ENCODE results near the gene NUP214.
"Not testable (repeated sequence)": the region's sequence is repeated elsewhere in the genome, so short reads cannot be mapped to it uniquely, and the experiment has no call there.

Gene NUP214

DNA sequence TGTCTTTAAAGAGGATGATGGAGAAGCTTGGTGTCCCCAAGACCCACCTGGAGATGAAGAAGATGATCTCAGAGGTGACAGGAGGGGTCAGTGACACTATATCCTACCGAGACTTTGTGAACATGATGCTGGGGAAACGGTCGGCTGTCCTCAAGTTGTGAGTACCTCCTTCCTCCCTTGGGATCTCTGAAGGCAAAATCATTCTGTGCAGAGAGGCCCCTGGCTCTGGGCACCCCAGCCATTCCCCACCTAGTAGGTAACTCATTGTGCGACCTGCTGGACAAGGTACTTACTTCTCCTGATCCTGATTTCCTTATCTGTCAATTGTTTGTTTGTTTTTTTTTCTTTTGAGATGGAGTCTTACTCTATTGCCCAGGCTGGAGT is 7.6 kb upstream of the NUP214 start:
- no peak for DNase-seq

DNA sequence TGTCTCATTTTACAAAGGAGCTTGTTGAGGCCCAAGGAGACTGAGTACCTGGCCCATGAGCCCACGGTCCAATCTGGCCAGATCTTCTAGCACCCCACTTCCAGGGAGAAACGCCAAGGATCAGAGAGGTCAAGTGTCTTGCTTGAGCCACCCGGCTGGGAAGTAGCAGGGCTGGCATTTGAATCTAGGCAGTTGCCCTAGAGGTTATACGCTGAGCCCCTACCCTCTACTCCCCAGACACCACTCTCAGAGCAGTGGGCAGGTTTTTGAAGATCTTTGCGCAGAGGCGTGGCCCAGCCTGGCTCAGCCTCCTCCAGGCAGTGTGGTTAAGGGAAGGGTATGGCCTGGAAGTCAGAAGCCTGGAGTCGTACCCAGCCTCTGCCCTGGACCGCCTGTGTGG is 5.8 kb upstream of the NUP214 start:
- no peak for DNase-seq

GRCh38 chr9:131120620-131121228 is 4.7 kb upstream of the NUP214 start:
- no peak for DNase-seq

GRCh38 chr9:131121346-131121745 is 4.0 kb upstream of the NUP214 start:
- peak; percentile 11 for DNase-seq

GRCh38 chr9:131122158-131122557 is 3.2 kb upstream of the NUP214 start:
- no peak for DNase-seq

DNA sequence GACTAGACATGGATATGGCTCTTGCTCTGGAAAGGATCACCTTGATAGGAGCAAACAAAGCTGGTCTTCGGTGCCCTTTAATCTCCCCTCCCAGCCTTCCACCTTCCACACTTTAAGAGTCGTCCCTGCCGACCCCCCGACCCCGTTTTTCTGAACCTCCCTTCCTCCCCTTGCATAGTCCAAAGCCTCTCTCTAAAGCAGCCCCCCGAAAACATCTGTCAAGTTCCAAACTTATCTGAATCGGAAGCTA is 423 bp upstream of the NUP214 start:
- DNase-seq = no peak

GRCh38 chr9:131126059-131126426 is 657 bp downstream of the NUP214 start:
- no peak for DNase-seq

DNA sequence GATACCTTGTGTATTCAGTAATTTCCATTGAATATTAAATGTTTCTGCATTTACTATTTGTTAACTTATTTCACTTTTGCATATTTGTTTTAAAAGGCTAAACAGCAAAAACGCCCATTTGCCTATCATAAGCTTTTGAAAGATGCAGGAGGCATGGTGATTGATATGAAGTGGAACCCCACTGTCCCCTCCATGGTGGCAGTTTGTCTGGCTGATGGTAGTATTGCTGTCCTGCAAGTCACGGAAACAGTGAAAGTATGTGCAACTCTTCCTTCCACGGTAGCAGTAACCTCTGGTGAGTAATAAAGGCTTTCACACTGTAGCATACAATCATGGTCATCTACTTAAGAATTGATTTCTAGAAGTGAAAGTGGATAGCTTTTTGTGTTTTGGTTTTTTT is 3.8 kb downstream of the NUP214 start:
- no peak for DNase-seq

DNA sequence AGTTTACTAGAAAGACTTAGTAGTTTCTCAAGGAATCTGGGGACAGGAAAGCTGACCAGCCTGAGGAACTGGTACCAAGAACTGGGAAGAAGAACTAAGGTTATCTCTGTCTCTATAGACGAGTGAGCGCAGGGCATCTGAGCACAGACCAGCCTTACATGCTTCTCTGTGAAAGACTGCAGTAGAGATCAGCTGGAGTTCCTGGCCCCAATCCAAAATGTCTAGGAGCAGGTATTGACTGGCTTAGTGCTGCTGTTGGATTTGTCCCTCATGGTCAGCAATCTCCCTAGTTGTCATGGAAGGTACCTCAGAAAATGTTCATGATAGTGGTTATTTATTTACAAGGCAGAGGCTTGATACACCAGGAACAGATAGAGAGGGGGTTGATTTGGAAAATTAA is 13.3 kb downstream of the NUP214 start:
- no peak for DNase-seq

- no peak for DNase-seq
Observed at GRCh38 chr9:131140112-131140511, 14.7 kb downstream of the NUP214 start.

GRCh38 chr9:131140550-131140949 is 15.2 kb downstream of the NUP214 start:
- peak; percentile 16 for DNase-seq

- DNase-seq = no peak
Observed at GRCh38 chr9:131142160-131142559, 16.8 kb downstream of the NUP214 start.

GRCh38 chr9:131144201-131144600 is 18.8 kb downstream of the NUP214 start:
- no peak for DNase-seq

DNA sequence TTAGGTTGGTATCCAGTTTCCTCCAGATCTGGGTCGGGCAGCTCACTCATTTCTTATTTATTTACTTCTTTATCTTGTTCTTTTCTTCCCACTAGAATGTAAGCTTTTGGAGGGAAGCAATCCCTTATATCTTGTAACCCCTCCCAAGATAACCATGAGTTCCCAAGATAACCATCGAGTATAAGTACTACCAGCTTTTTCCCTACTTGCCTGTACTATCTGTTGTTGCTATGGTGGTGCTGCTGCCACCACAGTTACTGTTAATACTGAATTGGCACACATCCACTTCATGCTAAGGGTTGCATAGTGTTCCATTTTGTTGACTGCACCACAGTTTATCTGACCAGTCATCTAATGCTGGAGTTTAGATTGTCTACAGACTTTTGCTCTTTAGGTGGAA is 19.9 kb downstream of the NUP214 start:
- peak; percentile 19 for DNase-seq

DNA sequence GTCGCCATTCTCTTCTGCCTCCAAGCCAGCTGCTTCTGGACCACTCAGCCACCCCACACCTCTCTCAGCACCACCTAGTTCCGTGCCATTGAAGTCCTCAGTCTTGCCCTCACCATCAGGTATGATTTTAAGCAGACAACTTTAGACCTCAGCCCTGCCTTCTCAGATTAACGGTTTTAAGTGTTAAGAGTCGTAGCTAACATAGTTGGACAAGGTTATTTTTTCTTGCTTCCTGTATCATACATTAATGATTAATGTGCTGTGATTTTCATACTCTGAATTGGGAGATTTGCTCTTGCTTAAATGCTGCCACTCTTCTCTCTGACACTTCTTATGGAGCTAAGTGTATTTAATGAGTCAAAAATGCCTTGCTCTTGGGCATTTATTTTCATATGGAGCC is 20.8 kb downstream of the NUP214 start:
- no peak for DNase-seq

DNA sequence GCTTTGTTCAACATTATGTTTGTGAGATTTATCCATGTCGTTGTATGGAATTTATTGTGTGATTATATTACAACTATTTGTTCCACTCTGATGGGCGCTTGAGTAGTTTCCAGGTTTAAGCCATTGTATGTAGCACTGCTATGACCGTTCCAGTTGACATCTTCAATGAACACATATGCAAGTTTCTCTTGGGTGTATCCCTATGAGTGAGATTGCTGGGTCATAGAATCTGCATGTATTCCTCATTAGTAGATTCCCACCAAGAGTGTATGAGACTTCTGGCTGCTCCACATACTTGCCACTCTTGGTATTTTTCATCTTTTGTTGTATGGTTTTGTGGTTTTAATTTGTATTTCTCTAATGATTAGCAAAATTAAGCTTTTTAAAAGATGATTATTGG is 22.9 kb downstream of the NUP214 start:
- DNase-seq = no peak

DNA sequence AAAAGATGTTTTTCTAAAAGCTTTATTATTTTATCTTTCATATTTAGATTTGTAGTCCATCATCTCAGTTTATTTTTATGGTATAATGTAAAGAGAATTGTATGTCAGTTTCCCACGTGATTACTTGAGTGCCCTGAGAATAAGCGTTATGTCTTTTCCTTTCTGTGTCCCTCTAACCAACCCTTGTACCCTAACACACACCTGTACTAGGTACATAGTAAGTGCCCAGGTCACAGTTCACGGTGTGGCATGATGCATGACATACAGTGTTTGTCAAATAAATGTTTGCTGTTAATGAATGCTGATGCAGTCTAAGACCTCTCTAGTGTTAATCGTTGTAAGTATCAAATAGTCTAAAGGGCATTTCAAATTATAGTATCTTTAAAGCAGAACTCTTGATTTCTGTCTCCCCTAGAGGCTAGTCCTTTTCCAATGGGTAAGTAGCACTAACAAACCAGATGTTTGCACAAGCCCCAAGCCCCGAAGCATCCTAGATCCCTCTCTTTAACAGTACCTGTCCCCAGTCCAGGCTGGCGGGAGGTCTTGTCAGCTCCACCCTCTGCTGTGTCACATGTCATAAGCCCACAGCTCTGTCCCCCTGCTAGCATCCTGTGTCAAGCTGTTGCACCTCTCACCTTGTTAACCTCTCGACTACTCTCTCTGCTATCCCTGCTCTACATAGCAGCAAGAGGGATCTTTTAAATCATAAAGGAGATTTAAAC is 23.7 kb downstream of the NUP214 start:
- no peak for DNase-seq

GRCh38 chr9:131149688-131150053 is 24.3 kb downstream of the NUP214 start:
- DNase-seq = no peak

- DNase-seq = no peak
Observed at GRCh38 chr9:131153595-131153994, 28.2 kb downstream of the NUP214 start.

- not testable (repeated sequence) for DNase-seq
Observed at GRCh38 chr9:131158673-131159072, 33.3 kb downstream of the NUP214 start.

DNA sequence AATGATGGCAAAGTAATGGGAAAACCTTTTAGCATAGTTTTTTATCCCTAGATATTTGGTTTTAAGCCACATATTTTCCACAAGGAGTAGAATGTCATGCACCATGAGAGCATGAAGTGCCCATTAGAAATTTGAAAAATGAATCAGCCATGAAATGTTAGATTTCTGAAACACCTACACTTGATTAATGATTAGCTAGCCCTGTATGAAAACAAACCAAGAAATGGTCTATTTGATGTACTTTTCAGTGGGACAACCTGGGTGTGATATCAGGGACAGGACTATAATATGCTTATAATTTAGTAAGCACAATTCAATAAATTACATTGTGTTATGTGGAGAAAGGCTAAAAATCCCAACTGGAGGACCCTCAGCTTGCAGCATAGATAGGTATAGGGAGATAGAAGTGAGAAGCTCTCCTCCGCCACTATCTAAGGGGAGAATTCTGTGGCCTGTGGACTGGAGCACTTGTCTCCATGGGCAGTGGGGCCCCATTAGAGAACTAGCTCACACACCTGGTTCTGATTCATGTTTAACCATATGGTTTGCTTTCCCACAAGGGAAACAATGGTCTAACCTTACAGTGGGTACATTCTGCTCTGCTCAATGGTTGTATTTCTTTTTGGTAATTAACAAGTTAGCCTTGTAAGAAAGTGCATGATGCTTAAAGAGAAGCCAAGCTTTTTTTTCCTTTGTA is 35.2 kb downstream of the NUP214 start:
- no peak for DNase-seq

- no peak for DNase-seq
Observed at GRCh38 chr9:131161585-131161984, 36.2 kb downstream of the NUP214 start.

- DNase-seq = no peak
Observed at GRCh38 chr9:131162886-131163285, 37.5 kb downstream of the NUP214 start.

DNA sequence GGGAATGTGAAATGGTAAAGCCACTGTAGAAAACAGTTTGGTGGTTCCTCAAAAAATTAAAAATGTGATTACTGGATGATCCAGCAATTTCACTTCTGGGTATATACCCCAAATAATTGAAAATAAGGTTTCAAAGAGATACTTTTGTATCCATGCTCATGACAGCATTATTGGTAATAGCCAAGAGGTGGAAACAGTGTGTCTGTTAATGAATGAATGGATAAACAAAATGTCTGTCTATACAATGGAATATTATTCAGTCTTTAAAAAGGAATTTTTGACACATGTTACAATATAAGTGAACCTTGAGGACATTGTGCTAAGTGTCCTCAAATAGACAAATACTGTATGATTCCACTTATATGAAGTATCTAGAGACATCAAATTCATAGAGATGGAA is 40.1 kb downstream of the NUP214 start:
- no peak for DNase-seq

GRCh38 chr9:131167146-131167692 is 41.8 kb downstream of the NUP214 start:
- no peak for DNase-seq
